Prostate gland (tissue), 1 donor: ENCODE results near the gene ANKS1B.

ENCODE experiments used
- POLR2A ChIP-seq: fragments of 450-650 bp; IDR thresholded peaks from one replicate; pipeline ENCODE4 v1.6.1; 2016; ENCODE audit warnings: antibody characterized with exemption, mild to moderate bottlenecking
- POLR2AphosphoS5 ChIP-seq: sonication (generic); formaldehyde crosslinking; IDR thresholded peaks from one replicate; pipeline ENCODE4 v1.6.1; 2017; ENCODE audit warnings: antibody characterized with exemption

GRCh38 chr12:99505805-99506204 is 478.9 kb downstream of the ANKS1B start:
- TF ChIP-seq POLR2A, result no peak
- TF ChIP-seq POLR2AphosphoS5, result no peak
